Neural crest cell (in vitro differentiated cells): ENCODE data around the gene UFC1. TPM values are rescaled to one million over a fixed set of nuclear protein-coding genes. Genes with fewer than 3 reads are reported as not detected.

ENCODE experiments used
- DNase-seq: peaks from one replicate; pipeline ENCODE4 v3.0.0; 2021; ENCODE audit warnings: low read depth, mixed read lengths, low spot score
- H3K27ac Mint-ChIP-seq: one replicate; pipeline ENCODE4 v1.8.0; 2021; ENCODE audit warnings: mild to moderate bottlenecking, mixed read lengths; ENCODE audit not compliant: unreplicated experiment
- H3K27me3 Mint-ChIP-seq: 2 replicates; pipeline ENCODE4 v1.8.0; 2021; ENCODE audit warnings: low read depth, mild to moderate bottlenecking, mixed read lengths
- H3K36me3 Mint-ChIP-seq: 2 replicates; pipeline ENCODE4 v1.8.0; 2021; ENCODE audit warnings: low read depth, mild to moderate bottlenecking, mixed read lengths
- H3K4me1 Mint-ChIP-seq: 2 replicates; pipeline ENCODE4 v1.8.0; 2021; ENCODE audit warnings: mixed read lengths
- H3K4me3 Mint-ChIP-seq: one replicate; pipeline ENCODE4 v1.8.0; 2021; ENCODE audit warnings: mild to moderate bottlenecking, mixed read lengths
- H3K9me3 Mint-ChIP-seq: 2 replicates; pipeline ENCODE4 v1.8.0; 2021; ENCODE audit warnings: mixed read lengths
- total RNA-seq: library from RNA; stranded (reverse); gene quantifications from 2 replicates; pipeline ENCODE4 v1.2.1, GENCODE V29; 2021
- TF ChIP-seq, protein P1 (sequence below): fragments of 200-600 bp; sonication (generic); conservative IDR thresholded peaks from 2 replicates; pipeline ENCODE4 v1.5.0; 2021; ENCODE audit warnings: antibody characterized with exemption, mild to moderate bottlenecking

UFC1 gene
- total RNA-seq, 1 donor from 2014 or later, result 77.2 TPM

DNA sequence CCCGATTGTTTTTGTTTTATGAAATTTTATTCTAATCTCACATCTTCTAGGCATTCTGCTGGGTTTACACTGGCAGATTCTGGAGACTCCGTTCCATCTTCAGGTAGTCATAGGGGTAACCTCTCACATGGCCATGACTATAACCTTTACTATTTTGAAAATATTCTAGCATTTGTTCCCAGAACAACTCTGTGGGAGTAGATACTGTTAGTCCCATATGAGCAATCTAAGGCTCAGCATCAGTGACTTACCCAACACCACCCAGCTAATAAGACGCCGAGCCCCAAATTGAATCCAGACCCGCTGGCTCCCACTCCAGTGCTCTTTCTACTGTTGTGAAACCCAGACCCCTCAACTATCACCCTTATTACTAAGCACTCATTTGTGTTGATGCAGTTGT lies 35.3 kb downstream of the UFC1 start:
- Mint-ChIP-seq H3K9me3 (no peaks in the 10 kb centered on the region), H3K4me1 (peaks cover 29% of the 10 kb centered on the region), H3K36me3 (no peaks in the 10 kb centered on the region), H3K27me3 (no peaks in the 10 kb centered on the region), H3K27ac (no peak overlapping the region), H3K4me3 (no peak overlapping the region)
- no peak for DNase-seq
- TF ChIP-seq, protein P1, sequence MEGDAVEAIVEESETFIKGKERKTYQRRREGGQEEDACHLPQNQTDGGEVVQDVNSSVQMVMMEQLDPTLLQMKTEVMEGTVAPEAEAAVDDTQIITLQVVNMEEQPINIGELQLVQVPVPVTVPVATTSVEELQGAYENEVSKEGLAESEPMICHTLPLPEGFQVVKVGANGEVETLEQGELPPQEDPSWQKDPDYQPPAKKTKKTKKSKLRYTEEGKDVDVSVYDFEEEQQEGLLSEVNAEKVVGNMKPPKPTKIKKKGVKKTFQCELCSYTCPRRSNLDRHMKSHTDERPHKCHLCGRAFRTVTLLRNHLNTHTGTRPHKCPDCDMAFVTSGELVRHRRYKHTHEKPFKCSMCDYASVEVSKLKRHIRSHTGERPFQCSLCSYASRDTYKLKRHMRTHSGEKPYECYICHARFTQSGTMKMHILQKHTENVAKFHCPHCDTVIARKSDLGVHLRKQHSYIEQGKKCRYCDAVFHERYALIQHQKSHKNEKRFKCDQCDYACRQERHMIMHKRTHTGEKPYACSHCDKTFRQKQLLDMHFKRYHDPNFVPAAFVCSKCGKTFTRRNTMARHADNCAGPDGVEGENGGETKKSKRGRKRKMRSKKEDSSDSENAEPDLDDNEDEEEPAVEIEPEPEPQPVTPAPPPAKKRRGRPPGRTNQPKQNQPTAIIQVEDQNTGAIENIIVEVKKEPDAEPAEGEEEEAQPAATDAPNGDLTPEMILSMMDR, result no peak

DNA sequence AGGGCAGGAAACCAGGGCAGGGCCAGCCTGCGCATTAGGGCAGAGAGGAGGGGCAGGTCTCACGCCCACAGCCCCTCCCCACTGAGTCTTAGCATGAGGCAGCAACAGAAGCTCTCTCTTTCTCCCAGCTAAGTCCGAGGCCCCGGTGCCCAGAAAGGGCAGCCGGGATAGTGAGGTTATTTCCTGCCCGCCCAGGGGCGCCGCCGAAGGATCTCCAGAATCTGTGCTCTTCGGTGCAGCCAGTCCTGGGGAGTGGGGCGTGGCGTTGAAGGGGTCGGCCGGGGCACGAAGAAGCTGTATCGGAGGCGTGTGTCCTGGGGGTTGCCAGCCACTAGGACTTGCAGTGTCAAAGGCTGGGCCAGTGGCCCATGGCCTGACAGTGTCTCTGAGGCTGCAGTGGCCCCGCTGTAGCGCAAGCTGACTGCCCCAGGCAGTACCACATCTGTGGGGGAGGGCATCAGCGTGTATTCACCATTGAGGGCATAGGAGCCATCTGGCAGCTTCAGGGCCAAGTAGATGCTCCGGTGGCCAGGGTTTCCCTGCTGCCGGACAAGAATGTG lies 37.3 kb downstream of the UFC1 start:
- H3K9me3 Mint-ChIP-seq, result no peaks in the 10 kb centered on the region
- DNase-seq, result peak; percentile 31
- TF ChIP-seq, protein P1, result no peak
- peak overlapping the region; percentile 97 for H3K27ac Mint-ChIP-seq
- H3K27me3 Mint-ChIP-seq, result no peaks in the 10 kb centered on the region
- H3K36me3 Mint-ChIP-seq, result no peaks in the 10 kb centered on the region
- peaks cover 26% of the 10 kb centered on the region for H3K4me1 Mint-ChIP-seq
- H3K4me3 Mint-ChIP-seq, result peak overlapping the region; percentile 78

DNA sequence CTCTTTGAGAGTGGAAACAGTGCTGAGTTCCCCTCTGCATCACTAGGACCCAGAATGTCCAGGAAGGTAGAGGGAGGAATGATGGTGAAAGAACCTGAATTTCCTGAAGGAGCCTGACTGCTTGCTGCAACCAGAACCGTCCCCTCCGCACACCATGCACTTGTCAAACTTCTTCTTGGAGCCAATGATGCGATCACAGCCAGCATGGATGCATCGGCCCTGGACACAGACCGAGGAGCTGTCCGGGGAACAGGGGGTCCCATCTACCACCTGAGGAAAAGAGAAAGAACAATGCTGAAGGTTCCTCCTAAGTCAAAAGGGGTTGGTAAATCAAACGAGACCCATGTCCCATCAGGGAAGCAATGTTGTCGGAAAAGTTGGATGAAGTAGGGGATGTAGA lies 38.2 kb downstream of the UFC1 start:
- Mint-ChIP-seq H3K9me3 (no peaks in the 10 kb centered on the region), H3K4me1 (peaks cover 29% of the 10 kb centered on the region), H3K27ac (no peak overlapping the region), H3K4me3 (no peak overlapping the region), H3K27me3 (no peaks in the 10 kb centered on the region), H3K36me3 (no peaks in the 10 kb centered on the region)
- TF ChIP-seq, protein P1, result no peak
- no peak for DNase-seq

DNA sequence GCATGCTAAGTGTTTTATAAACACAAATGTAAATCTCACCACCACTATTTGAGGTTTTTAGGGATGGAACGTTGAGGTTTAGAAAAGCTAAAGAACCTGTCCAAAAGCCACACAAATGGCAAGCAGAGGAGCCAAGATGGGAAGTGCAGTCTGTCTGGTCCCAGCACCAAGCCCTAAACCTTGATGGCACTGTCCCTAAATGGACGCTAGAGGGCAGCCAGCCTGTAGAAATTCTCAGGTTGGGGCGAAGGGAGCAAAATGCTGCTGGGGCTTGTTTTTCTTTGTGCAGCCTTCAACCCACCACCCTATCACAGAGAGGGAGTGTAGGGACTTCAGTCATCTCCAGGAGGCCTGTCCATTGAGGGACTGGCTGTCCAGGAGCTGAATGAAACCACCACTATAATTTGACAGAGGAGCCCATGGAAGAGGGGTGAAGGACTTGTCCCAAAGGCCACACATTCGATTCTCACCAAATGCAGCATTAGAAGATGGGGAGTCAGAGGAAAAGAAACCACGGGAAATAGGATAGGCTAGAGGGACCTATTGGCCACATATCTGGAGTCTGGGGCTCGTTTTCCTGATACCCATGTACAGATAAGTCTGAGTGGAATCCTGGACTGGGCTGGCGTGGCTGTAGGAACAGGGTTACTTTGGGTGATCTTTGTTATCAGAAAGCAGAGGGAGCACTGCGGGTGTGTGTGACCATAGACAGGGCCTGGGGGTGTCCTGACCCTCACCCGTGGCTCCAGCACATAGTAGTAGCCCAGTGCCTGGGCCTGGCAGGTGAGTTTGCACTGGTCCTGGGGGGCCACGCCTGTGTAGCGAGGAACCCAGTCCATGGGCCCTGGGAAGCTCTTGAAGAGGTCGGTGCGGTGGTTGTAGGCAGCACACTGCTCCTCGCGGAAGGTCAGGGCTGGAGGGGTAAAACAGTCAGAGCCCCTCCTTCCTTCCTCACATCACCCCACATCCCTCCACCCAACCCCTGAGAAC lies 39.0 kb downstream of the UFC1 start:
- peak overlapping the region; percentile 16 for H3K4me3 Mint-ChIP-seq
- TF ChIP-seq, protein P1, result peak; percentile 86
- H3K4me1 Mint-ChIP-seq, result peaks cover 37% of the 10 kb centered on the region
- no peaks in the 10 kb centered on the region for H3K27me3 Mint-ChIP-seq
- H3K36me3 Mint-ChIP-seq, result no peaks in the 10 kb centered on the region
- H3K9me3 Mint-ChIP-seq, result no peaks in the 10 kb centered on the region
- peak overlapping the region; percentile 44 for H3K27ac Mint-ChIP-seq
- DNase-seq, result peak; percentile 65

DNA sequence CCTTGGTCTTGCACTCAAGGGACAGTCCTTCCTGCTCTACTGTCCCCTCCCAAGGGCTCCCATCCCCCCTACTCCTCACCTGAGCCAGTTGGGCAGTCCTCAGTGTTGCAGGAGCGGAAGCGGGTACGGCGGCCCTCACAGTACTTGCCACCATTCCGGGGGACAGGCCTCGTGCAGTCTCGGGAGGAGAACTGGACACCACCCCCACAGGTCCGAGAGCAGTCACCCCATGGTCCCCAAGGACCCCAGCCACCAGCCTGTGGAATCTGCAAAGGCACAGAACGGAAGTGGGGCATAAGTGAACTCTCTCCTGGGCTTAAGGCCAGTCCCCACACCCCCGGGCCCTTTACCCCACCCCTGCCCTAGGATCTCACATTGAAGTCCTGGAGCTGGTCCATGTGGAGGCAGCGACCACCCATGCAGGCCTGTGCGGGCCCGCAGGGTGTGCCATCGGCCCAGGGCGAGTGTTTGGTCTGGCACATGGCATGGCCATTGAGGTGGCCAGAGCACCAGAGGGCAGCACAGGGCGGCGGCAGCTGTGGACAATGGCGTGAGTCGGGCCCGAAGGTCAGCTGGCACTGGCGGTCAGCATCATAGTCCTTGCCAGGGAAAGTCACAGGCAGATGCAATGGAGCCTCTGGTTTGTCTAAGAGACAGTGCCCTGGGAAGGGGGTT lies 39.9 kb downstream of the UFC1 start:
- TF ChIP-seq, protein P1, result no peak

More for the DNA sequence above, 39.9 kb downstream of the UFC1 start:
- H3K27me3 Mint-ChIP-seq, result no peaks in the 10 kb centered on the region
- H3K4me1 Mint-ChIP-seq, result peaks cover 43% of the 10 kb centered on the region
- H3K36me3 Mint-ChIP-seq, result no peaks in the 10 kb centered on the region
- DNase-seq, result no peak
- H3K27ac Mint-ChIP-seq, result no peak overlapping the region
- H3K9me3 Mint-ChIP-seq, result no peaks in the 10 kb centered on the region
- no peak overlapping the region for H3K4me3 Mint-ChIP-seq
